ENCODE measurements around the gene CCDC177. TPM values are rescaled to one million over a fixed set of nuclear protein-coding genes. Genes with fewer than 3 reads are reported as not detected.

Gene CCDC177
- total RNA-seq, 4 donors from 2014 or later = not detected

DNA sequence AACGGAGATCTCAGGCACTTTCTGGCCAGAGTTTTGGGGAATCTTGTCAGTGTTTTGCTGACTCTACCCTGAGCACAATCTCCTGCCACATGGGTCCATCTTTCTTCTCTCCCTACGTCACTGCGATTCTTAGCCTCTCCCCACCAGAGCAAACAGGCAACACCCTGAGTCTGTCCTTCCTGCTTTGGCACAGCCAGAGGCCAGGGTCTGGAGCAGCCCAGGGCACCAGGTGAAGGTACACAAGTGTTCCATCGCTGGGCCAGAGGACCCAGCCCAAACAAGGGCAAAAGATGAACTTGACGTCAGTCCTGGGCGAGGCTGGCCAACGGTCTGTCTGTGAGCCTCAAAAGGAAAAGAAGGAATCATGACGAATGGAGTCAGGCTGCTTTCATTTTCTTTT, 12.7 kb upstream of the CCDC177 start:
- 72 to 77% methylated on average over 8 of the region's 8 CpGs for WGBS, 2 donors
- Histone ChIP-seq H3K27ac (no peak overlapping the region), H3K4me3 (replicated peaks in 1 of 3) (no peak overlapping the region), H3K9me3 (no peaks in the 10 kb centered on the region), H3K27me3 (no peaks in the 10 kb centered on the region), H3K4me1 (no peaks in the 10 kb centered on the region), H3K36me3 (no peaks in the 10 kb centered on the region)
- DNase-seq = no peak
- intact Hi-C loops (cut with DNase I) = no loop called here
- TF ChIP-seq POLR2A (IDR thresholded peaks at IDR 0.05) (no peak), CTCF (IDR thresholded peaks at IDR 0.05) (no peak)

- H3K36me3 ChIP-seq = no peaks in the 10 kb centered on the region
- no peak overlapping the region for H3K4me3 ChIP-seq (replicated peaks in 1 of 3)
- no peaks in the 10 kb centered on the region for H3K4me1 ChIP-seq
- intact Hi-C loops (cut with DNase I) = no loop called here
- no peak for DNase-seq
- WGBS, 2 donors = 59 to 60% methylated on average over 4 of the region's 4 CpGs
- no peaks in the 10 kb centered on the region for H3K9me3 ChIP-seq
- H3K27ac ChIP-seq = no peak overlapping the region
- H3K27me3 ChIP-seq = no peaks in the 10 kb centered on the region
- no peak for TF ChIP-seq CTCF (IDR thresholded peaks at IDR 0.05)
- no peak for TF ChIP-seq POLR2A (IDR thresholded peaks at IDR 0.05)
These were observed 11.7 kb upstream of the CCDC177 start for GRCh38 chr14:69586404-69586803.

GRCh38 chr14:69584389-69584788, 9.7 kb upstream of the CCDC177 start:
- intact Hi-C loops (cut with DNase I) = loop anchor here (5.0 kb wide), 1 partner anchor 143 kb away; no protein-coding TSS in a partner anchor

DNA sequence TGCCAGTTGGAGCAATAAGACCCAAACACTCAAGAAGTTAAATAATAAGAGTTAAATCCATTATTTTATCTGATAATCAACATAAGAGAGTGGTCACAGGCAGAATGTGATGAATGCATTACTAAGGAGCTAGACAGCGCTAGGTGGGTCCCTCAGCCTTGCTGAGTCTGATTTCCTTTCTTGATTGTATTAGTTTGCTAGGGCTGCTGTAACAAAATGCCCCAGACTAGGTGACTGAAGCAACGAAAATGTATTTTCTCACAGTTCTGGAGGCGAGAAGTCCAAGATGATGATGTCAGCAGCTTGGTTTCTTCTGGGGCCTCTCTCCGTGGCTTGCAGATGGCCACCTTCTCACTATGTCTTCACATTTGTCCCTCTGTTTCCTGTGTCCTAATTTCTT, 8.2 kb upstream of the CCDC177 start:
- peaks cover 0 to 11% of the 10 kb centered on the region in 2 donors for H3K4me1 ChIP-seq
- 91 to 97% methylated on average over 4 of the region's 4 CpGs for WGBS, 2 donors
- DNase-seq = no peak
- H3K27ac ChIP-seq = no peak overlapping the region
- TF ChIP-seq POLR2A (IDR thresholded peaks at IDR 0.05) (no peak), CTCF (IDR thresholded peaks at IDR 0.05) (no peak)
- H3K4me3 ChIP-seq (replicated peaks in 1 of 3) = no peak overlapping the region
- intact Hi-C loops (cut with DNase I) = loop anchor here (5.0 kb wide), 1 partner anchor 144 kb away; no protein-coding TSS in a partner anchor
- H3K9me3 ChIP-seq = no peaks in the 10 kb centered on the region
- no peaks in the 10 kb centered on the region for H3K27me3 ChIP-seq
- no peaks in the 10 kb centered on the region for H3K36me3 ChIP-seq

More at GRCh38 chr14:69584389-69584788, 9.7 kb upstream of the CCDC177 start:
- Histone ChIP-seq H3K4me3 (replicated peaks in 1 of 3) (no peak overlapping the region), H3K36me3 (no peaks in the 10 kb centered on the region), H3K4me1 (peaks cover 0 to 10% of the 10 kb centered on the region in 2 donors), H3K27ac (no peak overlapping the region), H3K27me3 (no peaks in the 10 kb centered on the region), H3K9me3 (no peaks in the 10 kb centered on the region)
- DNase-seq = no peak
- TF ChIP-seq CTCF (IDR thresholded peaks at IDR 0.05) (no peak), POLR2A (IDR thresholded peaks at IDR 0.05) (no peak)
- WGBS, 2 donors = 89 to 98% methylated on average over 1 of the region's 1 CpG

DNA sequence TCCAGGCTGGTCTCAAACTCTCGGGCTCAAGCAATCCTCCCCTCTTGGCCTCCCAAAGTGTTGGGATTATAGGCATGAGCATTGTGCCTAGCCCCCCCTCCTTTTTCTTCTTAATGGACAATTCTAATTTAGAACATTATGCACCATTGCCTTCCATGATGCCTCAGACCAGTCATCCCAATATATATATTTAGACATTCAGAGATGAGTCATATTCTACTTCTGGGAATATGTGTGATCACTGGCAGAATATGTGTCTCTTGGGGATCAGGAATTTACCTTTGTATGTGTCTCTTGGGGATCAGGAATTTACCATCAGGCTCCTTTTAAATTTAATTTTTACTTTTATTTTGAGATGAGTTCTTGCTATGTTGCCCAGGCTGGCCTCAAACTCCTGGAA, 7.5 kb upstream of the CCDC177 start:
- no peaks in the 10 kb centered on the region for H3K36me3 ChIP-seq
- intact Hi-C loops (cut with DNase I) = loop anchor here (5.0 kb wide), 1 partner anchor 145 kb away; no protein-coding TSS in a partner anchor
- no peak for DNase-seq
- no peak overlapping the region for H3K4me3 ChIP-seq (replicated peaks in 1 of 3)
- no peaks in the 10 kb centered on the region for H3K27me3 ChIP-seq
- peaks cover 0 to 11% of the 10 kb centered on the region in 2 donors for H3K4me1 ChIP-seq
- WGBS, 2 donors = 100% methylated on average over 1 of the region's 1 CpG
- no peak overlapping the region for H3K27ac ChIP-seq
- H3K9me3 ChIP-seq = no peaks in the 10 kb centered on the region
- no peak for TF ChIP-seq CTCF (IDR thresholded peaks at IDR 0.05)
- TF ChIP-seq POLR2A (IDR thresholded peaks at IDR 0.05) = no peak

Data from thyroid gland (tissue), 4 donors.